Kidney epithelial cell (primary cell): ENCODE data around the gene NOS2. TPM values are rescaled to one million over a fixed set of nuclear protein-coding genes. Genes with fewer than 3 reads are reported as not detected.
A peak's percentile ranks its signal among the peaks of the same experiment; 100 is the strongest.

ENCODE experiments used
- DNase-seq: peaks from one replicate; pipeline ENCODE4 v3.0.0-alpha.2; 2010; ENCODE audit warnings: low read depth
- H3K27me3 ChIP-seq: 2 replicates; pipeline ENCODE4 v1.6.0; 2011; ENCODE audit warnings: low read length; ENCODE audit not compliant: control insufficient read depth, insufficient read depth
- H3K36me3 ChIP-seq: 2 replicates; pipeline ENCODE4 v1.5.1; 2011; ENCODE audit warnings: low read length; ENCODE audit not compliant: control insufficient read depth, insufficient read depth
- H3K4me3 ChIP-seq: 2 replicates; pipeline ENCODE4 v1.5.1; 2011; ENCODE audit warnings: low read depth, mild to moderate bottlenecking, control low read depth, low read length
- CTCF ChIP-seq: IDR thresholded peaks from 2 replicates; pipeline ENCODE4 v1.5.1; 2011; ENCODE audit warnings: mild to moderate bottlenecking, moderate library complexity, low read length, control low read depth, inconsistent platforms; ENCODE audit not compliant: insufficient read depth, poor library complexity, severe bottlenecking
- total RNA-seq: library from RNA; depleted of rRNA; stranded (reverse); fragments of >200 nt; gene quantifications from 2 replicates; pipeline ENCODE4 v1.2.3, GENCODE V29; 2015

Gene NOS2
- total RNA-seq, 1 donor from 2014 or later: 0.04 TPM

GRCh38 chr17:27810211-27810901 lies 10.0 kb upstream of the NOS2 start:
- TF ChIP-seq CTCF: no peak
- no peak for DNase-seq
- Histone ChIP-seq H3K27me3 (no peaks in the 10 kb centered on the region), H3K4me3 (no peak overlapping the region), H3K36me3 (no peaks in the 10 kb centered on the region)

GRCh38 chr17:27809555-27809954 lies 9.2 kb upstream of the NOS2 start:
- Histone ChIP-seq H3K4me3 (no peak overlapping the region), H3K36me3 (no peaks in the 10 kb centered on the region), H3K27me3 (no peaks in the 10 kb centered on the region)
- no peak for TF ChIP-seq CTCF
- no peak for DNase-seq

DNA sequence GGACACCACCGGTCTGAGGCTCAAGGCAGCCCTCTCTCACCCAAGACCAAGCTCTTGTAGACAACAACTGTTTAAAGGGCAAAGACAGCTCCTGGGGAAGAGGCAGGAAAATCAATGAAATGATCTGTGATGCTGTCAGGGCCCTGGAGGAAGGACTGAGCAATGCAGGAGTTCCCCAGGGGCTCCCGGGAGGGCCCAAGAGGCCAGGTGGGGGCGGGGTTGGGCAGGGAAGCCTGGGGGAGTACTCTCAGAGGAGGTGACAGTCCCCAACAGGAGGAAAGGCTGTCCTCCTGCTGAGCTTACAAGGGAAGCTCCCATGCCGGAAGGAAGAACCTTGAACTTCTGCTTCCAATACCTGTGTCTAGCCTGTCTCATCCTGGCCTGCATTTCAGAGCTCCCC lies 8.3 kb upstream of the NOS2 start:
- Histone ChIP-seq H3K4me3 (no peak overlapping the region), H3K36me3 (no peaks in the 10 kb centered on the region), H3K27me3 (no peaks in the 10 kb centered on the region)
- no peak for DNase-seq
- TF ChIP-seq CTCF: no peak

GRCh38 chr17:27807567-27808470 lies 7.5 kb upstream of the NOS2 start:
- no peak for DNase-seq
- no peaks in the 10 kb centered on the region for H3K27me3 ChIP-seq
- TF ChIP-seq CTCF: no peak
- H3K36me3 ChIP-seq: no peaks in the 10 kb centered on the region
- no peak overlapping the region for H3K4me3 ChIP-seq

DNA sequence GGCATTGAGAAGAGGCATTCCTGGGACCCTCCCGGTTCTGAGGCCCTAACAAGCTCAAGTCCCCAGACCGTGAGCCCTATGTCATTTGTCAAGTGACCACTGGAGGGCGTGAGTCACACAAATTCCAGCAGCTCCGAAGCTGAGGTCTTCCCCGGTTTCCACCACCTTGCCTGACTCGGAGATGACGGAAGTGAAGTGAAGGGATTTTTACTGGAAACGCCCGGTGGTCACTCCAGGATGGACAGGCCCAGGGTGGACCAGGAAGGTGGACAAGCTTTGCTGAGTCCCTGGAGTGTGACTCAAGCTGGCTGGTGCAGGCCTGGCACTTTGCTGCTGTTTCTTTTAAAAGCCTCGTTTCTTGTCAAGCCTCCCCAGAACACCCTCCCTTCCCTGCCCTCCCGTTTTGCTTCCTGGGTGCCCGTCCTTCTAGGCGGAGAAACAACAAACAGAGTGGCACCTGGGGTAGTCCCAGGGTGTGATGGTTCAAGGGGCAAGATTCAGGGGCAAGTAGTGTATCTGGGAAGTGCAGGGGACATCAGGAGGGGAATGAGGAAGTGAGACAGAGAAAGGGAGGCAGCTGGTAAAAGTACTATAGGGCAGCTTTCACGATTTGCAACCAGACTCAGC lies 5.3 kb upstream of the NOS2 start:
- peak; percentile 84 for TF ChIP-seq CTCF
- no peaks in the 10 kb centered on the region for H3K36me3 ChIP-seq
- no peaks in the 10 kb centered on the region for H3K27me3 ChIP-seq
- H3K4me3 ChIP-seq: peak overlapping the region; percentile 1
- peak; percentile 66 for DNase-seq
